ENCODE data around the gene B3GALNT1.
"Not testable (repeated sequence)": the region's sequence is repeated elsewhere in the genome, so short reads cannot be mapped to it uniquely, and the experiment has no call there.

The B3GALNT1 gene

DNA sequence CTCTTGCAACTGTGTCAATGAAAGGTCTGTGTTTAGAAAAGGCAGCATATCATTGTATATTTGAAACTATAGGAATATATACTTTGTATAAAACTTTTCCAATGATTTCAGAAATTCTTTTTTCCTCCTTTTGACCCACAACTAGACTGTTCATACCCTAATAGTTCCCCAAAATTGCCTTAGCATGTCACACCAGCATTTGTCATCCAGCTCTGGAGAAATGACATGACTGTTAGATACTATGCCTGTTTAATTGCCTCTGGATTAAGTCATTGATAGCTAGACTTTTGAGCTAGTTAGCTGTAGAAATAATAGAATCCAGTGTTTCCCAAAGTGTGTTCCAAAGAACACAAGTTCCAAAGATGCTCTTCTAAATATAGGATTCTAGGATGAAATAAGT is 32.4 kb downstream of the B3GALNT1 start:
- no peak for DNase-seq

DNA sequence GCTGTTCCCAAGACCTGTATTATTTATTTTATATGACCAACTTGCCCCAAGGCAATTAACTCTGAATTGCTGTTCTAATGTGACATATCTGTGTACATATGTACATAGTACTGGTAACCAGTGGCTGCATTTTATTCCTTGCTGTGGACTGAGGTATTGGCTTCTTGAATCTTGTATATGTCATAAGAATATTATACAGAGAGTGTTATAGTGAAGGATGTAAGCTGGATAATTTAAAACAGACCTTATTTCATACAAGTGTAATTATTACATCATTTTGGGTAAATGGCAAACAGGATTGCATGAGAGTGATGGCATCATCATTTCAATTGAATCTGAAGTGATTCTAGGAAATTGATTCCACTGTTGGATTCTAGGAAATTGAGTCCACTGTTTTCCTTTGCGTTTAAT is 32.9 kb downstream of the B3GALNT1 start:
- DNase-seq, result no peak

GRCh38 chr3:161070980-161071663 is 34.0 kb downstream of the B3GALNT1 start:
- no peak for DNase-seq

DNA sequence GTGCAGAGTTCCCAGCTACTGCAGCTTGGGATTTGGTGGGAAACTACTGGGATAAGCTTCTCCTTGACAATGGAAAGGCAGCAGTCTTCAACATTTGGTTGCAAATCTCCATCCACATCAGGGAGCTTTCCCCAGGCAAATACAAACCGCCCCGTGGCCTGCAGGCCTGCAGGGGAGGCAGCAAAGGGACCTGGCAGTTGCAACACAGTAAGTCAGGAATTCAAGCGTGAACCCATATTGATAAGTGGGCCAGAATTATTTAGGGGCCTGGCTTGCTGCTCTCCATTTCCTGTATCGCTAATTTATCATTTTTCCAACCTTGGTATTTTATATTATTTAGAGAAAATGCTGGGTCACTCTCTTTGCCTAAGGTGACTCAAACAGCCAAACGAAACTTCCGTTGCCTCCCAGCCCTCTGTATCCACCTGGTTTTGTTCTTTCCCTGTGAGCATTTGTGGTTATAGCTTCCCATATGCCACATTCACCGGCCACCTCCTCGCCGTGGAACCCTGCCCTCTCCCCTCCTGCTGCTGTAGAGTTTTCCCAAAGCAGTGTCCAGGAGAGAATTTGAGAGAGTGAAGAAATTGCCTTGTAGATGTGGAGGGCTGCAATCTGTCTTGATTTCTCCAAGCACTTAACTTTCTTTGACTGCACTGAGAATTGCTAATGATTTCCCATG is 34.8 kb downstream of the B3GALNT1 start:
- DNase-seq, result no peak

- no peak for DNase-seq
Measured at GRCh38 chr3:161069511-161070251, 35.5 kb downstream of the B3GALNT1 start.

DNA sequence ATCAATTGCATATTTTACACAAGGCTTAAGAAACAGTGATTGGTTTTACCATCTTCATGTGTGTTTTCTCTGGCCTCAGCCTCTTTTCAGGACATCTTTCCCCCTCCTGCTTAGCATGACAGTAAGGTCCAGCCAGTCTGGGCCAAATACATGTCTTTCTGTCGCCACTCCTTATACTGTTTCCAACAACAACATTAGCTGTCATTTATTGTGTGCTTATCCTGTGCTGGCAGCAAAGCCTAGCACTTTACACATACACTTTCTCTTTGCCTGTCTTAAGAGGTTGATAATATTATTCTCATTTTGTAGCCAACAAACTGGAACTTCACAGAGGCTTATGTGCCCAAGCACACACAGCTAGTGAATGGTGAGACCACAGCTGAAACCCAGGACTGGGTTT is 37.8 kb downstream of the B3GALNT1 start:
- DNase-seq, result no peak

GRCh38 chr3:161066930-161067329 is 38.2 kb downstream of the B3GALNT1 start:
- no peak for DNase-seq

DNA sequence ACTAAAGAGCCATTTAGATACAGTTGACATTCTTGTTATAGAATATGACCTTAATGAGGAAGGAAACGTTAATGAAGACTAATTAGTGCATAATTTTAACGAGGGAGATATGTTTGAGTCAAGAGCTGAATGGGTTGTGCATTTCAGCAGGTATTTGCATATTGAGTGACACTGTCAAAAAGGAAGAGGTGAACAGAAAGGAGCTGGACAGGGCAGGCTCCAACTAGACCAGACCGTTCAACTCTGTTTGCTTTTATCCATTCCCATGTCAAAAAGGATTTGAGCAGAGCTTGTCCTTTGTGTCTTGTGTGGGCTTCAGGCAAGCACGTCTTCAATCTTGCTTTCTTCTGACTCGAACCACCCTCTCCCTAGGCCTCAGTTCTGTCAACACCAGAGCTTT is 40.7 kb downstream of the B3GALNT1 start:
- no peak for DNase-seq

DNA sequence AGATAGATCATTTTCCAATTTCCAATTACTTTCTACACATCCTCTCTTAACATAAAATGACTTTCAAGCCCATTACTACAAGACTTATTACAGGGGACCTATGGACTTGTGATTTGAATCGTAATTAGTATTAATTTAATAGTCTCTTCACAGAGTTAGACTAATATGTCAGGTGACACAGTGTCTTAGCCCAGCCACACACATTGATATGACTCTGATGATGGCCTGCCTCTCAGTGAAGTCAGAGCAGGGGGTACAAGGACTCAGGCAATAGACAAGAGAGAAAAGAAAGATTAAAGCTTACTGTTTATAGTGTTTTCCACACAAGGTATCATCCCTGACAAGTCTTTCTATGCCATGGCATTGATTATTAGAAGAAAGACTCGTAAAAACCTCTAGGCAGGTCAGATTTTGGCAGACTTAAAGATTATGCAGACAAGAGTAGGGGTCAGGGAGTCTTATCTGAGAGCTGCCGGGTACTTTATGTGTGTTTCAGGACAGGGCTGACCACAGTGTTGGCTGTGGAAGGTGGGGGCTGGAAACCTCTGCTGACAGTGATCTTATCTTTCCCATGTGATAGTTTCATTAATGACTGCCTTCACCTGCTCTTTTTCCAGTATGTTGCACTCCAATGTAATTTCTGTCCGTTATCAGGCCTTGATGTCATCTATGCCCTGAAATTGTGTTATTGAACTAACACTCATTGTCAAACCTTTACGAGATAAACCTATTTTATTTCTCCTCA is 50.1 kb downstream of the B3GALNT1 start:
- no peak for DNase-seq

- DNase-seq, result no peak
Measured at GRCh38 chr3:161051856-161052255, 53.3 kb downstream of the B3GALNT1 start.

DNA sequence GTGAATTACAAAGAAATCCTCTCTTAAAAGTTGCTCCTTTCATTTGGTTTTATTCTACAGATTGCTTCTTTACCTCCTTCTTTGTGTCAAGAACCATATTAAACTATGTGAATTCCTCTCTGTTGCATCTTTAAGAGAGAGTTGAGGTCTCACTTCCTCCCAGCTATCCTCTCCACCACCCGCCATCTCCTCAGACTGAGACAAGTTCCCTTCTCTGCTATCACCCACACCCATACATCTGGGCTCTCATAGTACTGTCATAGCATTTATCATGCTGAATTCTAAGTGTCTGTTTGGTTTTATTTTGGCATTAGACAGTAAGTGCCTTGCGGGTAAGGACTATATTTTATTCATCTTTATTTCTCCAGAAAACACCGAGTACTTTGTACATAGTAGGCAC is 54.2 kb downstream of the B3GALNT1 start:
- DNase-seq, result no peak

- DNase-seq, result no peak
Measured at GRCh38 chr3:161049683-161050248, 55.4 kb downstream of the B3GALNT1 start.

- DNase-seq, result no peak
Measured at GRCh38 chr3:161043336-161044035, 61.7 kb downstream of the B3GALNT1 start.

DNA sequence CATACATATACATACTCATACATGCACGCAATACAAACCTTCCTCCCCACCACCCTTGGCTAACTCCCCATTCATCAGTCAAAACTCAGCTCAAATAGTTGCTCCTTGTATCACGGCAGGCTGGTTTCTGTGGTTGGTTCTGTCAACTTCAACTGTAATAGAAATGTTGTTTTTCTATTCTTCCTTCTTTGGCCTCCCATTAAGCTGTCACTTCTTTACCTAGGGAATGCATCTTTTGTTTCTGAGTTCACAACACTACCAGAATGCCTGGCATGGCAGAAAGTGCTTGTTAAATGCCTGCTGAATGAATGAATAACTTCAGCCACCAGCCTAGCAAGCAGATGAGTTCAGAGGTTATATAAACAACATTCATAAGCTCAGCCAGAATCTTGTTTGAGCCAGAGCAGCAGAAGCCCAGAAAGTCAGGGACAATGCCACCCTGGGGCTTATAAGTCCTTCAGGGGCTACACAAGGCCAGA is 63.1 kb downstream of the B3GALNT1 start:
- no peak for DNase-seq

GRCh38 chr3:161038725-161039124 is 66.4 kb downstream of the B3GALNT1 start:
- no peak for DNase-seq

DNA sequence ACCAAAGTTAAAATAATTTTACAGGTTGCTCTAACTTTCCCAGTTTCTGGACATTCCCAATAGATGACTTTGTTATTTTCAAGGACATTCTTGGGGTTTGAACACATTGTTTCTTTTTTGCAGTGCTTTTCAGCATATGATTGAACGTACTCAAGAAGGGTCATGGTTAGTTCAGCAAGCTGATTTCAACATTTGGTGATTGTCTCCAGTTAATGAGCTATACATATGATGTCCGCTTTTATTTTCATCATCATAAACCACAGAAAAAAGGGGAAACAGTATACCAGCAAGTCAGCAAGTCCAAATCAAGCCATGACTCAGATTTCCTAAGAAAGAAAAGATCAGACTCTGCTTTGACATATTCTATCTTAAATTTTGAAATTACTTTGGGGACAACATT is 69.4 kb downstream of the B3GALNT1 start:
- no peak for DNase-seq

DNA sequence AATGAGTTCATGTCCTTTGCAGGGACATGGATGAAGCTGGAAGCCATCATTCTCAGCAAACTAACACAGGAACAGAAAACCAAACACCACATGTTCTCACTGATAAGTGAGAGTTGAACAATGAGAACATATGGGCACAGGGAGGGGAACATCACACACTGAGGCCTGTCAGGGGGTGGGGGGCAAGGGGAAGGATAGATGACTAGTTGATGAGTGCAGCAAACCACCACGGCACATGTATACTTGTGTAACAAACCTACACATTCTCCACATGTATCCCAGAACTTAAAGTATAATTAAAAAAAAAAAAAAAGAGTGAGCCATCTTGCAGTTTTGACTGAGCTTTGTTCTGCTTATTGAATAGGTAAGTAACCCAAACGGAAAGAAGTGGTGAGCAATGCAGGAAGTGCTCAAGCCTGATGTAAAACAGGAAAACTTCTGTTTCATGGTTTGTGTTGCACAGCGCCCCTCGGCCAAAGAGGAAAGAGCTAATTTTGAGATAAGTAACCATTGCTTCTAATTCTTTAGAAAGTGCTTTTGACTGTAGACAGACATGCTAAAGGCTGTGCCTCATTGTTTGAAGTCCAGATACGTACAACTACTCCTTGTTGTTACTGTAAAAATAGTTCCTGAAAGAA is 70.1 kb downstream of the B3GALNT1 start:
- DNase-seq, result not testable (repeated sequence)

Data from stimulated activated naive CD4-positive, alpha-beta T cell treated with Interleukin-2 at 50 U/mL for 16 hours (primary cell).